Measurements from ENCODE around the gene ZNF41.

The ZNF41 gene

DNA sequence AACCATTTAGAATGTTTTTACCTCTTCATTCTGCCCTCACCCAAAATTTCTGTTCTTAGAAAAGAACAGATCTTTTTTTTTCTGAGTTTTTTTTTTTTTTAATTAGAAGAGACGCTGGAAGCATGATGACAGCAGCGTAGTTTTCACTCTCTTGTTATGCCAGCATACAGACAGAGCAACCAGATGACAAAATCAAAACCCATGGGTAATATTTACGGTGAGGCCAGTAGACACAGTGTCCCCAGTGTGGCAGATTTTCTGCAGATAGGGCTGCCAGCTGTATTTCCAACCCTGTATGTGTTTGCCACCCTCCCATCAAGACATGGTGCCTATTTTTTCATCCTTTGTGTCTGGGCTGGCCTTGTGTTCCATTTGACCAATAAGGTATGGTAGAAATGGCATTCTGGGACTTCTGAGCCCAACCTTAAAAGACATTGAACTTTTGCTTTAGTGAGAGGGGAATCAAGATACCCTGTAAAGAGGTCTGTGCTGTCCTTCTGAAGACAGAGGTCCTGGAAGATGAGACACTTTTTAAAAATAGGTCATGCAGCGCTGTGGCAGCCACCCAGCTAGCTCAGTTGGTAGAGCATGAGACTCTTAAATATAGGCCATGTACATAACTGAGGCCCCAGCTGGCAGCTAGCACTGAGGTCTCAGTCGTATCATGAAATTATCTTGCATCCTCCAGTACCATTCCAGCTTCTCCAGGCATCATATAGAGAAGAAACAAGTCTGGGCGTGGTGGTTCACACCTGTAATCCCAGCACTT is 6.7 kb upstream of the ZNF41 start:
- DNase-seq = no peak

DNA sequence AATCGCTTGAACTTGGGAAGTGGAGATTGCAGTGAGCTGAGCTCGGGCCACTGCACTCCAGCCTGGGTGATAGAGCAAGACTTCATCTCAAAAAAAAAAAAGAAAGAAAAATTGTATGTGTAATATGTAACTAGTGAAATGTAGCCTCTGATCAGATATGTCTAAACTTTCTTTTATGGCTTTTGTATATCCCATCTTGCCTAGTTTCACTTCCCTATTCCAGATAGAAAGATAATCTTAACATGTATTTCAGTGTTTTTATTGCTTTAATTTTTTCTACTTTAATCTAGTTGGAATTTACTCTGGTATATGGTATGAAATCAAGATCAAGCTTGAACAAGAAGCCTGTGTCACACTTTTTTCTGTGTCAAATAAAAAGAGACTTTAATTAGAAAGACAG is 1.9 kb upstream of the ZNF41 start:
- no peak for DNase-seq

DNA sequence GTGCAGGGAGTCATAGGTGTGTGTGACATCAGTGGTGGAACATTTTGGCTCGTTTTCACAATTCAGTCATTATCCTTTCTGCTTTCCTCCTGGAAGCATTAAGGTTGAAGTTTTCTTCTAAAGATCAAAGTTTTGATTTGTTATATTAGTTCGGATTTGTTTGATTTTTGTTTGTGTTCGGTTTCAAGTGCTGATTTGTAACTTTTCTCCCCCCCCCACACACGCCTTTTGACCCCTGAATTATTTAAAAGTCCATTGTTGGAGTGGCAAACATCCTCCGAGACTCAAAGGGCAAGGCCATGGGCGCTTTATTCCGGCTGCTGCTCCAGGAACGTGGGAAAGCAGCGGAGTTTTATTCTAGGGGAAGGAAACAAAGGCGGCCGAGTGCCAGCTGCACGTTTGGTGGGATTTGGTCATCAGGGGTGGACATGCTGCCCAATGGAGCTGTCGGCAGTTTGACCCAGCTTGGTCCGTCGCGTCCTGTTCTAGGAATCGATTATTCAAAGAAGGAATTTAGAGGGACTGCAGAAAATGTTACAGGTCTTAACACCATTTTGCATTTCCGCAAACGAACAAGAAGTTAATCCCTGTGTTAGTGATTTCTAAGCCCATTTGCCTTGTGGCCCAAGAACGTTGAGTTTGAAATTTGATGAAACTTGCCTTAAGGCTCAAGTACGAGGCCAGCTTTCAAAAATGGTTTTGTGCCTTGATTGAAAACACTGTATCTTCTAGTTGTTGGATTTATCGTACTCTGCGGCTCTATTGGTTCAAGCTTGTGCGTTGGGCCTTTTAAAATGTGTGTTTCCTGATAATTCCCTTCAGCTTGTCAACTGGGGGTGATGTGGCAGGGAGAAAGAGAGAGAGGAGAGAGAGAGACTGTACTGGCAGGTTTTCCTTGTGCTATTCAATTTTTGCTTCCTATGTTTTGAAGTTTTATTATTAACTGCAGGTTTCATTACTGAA is 565 bp upstream of the ZNF41 start:
- DNase-seq = no peak

DNA sequence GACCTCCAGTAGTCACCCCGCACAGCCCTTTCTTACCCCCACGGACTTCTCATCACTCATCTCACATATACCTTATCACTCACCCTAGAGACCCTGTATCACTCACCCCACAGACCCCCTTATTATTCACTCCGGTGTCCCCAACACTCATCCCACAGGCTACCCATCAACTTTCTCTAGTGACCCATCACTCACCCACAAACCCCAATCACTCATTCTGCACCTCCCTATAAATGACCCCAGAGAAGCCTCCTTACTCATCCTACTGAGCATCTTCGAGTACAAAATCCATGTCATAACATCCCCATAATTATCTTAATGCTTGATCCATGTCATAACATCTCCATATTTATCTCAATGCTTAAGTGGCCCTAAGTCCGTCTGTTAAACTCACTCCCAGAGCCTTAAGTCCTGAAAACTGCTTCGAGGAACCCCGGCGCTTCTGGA is 934 bp downstream of the ZNF41 start:
- DNase-seq = peak; percentile 0

DNA sequence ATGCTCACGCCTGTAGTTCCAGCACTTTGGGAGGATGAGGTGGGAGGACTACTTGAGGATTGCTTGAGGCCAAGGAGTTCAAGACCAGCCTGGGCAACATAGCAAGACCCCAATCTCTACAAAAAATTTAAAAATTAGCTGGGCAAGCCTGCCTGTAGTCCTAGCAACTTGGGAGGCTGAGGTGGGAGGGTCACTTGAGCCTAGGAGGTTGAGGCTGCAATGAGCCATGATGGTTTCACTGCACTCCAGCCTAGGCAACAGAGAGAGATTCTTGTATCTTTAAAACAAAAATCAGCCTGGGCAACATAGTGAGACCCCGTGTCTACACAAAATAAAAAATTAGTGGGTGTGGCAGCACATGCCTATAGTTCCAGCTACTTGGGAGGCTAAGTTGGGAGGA is 1.9 kb downstream of the ZNF41 start:
- DNase-seq = no peak

DNA sequence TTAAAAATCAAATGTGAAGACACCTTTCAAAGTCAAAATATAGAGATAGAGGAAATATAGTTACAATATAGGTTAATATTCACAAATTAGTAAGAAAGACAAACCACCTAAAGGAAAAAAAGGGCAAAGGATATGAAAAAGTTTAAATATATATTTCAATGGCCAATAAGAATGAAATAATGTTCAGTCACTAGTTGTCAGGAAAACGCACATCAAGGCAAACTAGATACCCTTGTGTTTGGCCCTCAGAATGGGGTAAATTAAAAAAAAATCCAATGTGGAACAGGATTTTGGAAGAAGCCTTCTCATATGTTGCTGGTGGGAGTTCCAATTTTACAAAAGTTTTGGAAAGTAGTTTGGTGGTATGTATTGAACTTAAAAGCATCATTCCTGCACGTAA is 2.4 kb downstream of the ZNF41 start:
- DNase-seq = no peak

DNA sequence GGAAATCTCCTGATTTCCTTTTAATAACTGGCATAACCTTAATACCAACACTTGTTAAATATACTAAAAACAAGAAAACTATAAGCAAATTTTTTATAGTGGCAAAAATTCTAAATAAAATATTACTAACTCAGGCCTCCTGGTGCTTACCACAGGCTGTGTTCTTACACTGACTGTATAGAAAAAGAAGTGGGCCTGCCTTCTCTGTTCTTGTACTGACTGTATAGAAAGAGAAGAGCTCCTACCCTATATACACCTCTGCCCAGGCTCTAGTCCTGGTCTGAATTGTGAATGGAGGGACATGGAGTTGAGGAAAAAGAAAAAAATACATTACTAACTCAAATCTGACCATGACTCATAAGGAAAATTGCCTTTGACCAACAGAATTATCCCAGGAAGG is 7.5 kb downstream of the ZNF41 start:
- no peak for DNase-seq

DNA sequence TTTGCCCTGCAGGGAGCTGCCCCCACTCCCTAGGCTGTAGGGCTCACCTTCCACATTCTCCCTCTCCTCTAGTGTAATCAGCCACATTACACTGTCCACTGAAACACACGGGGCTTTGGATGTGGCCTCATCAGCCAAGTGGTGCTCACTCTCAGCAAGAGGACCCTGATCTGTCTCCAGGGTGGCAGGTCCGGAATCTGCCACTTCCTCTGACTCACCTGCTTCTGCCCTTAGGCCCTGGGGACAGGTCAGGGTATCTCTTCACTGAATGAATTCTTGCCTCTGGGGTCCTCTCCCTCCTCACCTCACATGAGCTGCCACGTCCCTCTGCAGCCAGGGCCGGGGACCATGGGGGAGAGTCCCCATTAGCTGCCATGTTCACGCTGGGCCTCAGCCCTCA is 15.9 kb downstream of the ZNF41 start:
- no peak for DNase-seq

DNA sequence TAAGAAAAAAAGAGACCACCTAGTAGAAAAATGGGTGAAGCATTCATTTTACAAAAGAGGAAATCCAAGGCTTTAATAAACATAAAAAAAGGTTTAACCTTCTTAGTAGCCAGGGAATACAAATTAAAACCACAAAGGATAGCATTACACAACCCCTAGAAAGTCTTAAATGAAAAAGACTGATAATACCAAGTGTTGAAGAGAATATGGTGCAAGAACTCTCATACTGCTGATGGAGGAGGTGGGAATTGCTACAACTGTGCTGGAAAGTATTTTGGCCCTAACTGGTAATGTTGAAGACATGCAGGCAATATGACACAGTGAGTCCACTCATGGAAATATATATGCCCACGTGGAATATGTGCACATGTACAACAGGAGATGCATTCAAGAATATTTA is 22.5 kb downstream of the ZNF41 start:
- DNase-seq = no peak

DNA sequence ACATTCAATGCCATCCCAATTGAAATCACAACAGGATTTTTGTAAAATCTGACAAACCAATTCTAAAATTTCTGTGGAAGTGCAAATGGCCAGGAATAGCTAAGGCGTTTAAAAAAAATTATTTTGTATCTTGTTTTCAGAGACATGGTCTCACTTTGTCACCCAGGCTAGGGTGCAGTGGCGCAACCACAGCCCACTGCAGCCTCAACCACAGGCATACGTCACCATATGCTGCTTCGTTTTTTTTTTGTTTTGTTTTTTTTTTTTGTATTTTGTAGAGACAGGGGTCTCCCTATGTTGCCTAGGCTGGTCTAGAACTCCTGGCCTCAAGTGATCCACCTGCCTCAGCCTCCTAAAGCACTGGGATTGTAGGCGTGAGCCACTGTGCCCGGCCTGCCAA is 24.5 kb downstream of the ZNF41 start:
- DNase-seq = no peak

DNA sequence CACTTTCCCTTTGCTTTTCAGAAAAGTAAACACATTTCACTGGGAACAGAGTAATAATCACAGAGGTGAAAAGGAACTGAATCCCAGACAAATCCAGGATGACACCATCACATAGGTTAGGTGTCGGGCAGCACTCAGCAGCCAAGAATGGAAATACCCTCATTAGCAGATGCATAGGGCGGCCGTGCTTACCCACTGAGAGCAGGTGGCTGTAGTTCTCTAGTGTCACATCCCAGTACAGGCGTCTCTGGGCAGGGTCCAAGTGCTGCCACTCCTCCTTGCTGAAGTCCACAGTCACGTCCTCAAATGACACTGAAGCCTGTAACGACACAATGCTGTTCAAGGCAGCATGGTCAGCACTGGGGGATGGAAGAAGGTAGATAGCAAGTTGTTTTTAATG is 26.9 kb downstream of the ZNF41 start:
- DNase-seq = no peak

DNA sequence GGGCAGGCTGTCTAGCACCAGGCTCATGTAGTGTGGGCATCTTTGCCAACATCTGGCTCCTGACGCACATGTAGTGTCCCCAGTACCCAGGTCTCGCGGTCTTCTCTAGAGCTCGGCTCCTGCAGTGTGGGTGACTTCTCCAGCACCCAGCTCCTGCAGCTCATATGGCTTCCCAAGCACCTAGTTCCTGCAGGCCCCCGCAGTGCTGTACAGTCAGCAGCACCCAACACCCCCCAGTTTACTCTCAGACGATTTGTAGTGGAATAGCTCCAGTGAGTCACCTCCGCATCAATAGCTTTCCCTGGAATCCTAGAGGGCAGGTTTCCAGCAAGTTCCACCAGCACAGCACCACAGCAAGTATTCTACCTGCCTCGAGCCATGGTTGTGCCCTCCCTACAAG is 30.9 kb downstream of the ZNF41 start:
- no peak for DNase-seq

DNA sequence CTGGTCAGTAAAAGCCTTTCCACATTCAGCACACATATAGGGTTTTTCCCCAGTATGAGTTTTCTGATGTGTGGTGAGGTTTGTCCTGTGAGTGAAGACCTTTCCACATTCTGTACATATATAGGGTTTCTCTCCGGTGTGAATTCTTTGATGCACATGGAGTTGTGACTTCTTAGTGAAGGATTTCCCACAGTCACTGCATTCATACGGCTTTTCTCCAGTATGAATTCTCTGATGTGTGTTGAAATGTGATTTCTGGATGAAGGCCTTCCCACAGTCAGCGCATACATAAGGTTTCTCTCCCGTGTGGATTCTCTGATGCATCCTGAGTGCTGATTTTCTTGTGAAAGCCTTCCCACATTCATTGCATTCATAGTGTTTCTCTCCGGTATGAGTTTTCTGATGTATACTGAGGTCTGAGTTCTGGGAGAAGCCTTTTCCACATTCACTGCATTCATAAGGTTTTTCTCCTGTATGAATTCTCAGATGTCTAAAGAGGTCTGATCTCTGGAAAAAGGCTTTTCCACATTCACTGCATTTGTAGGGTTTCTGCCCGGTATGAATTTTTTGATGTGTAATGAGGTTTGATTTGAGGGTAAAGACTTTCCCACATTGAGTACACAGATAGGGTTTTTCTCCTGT is 34.7 kb downstream of the ZNF41 start:
- no peak for DNase-seq

DNA sequence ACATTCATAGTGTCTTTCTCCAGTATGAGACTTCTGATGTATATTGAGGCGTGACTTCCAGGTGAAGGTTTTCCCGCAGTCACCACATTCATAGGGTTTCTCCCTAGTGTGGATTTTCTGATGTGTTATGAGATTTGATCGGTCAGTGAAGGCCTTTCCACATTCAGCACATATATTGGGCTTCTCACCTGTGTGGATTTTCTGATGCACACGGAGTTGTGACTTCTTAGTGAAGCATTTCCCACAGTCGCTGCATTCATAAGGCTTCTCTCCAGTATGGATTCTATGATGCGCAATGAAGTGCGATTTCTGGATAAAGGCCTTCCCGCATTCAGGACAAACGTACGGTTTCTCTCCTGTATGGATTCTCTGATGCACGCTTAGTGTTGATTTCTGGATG is 35.4 kb downstream of the ZNF41 start:
- no peak for DNase-seq

DNA sequence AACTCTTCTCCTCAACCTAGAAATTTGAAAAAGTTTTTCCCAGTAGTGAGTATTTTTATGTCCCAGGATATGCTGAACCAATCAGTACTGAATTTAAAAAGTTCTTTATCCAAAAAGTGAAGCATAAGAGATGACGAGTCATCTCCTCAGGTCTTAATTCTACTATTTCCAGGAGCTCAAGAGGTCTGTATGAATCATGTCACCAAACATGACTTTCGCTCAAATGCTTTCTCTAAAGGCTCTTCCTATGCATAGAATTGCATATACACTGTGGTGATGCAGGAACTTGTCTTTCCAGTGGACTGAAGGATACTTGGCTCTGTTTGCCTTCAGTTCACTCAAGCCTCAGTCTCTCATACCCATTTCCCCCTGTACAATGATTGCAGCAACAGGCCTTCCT is 36.1 kb downstream of the ZNF41 start:
- no peak for DNase-seq

DNA sequence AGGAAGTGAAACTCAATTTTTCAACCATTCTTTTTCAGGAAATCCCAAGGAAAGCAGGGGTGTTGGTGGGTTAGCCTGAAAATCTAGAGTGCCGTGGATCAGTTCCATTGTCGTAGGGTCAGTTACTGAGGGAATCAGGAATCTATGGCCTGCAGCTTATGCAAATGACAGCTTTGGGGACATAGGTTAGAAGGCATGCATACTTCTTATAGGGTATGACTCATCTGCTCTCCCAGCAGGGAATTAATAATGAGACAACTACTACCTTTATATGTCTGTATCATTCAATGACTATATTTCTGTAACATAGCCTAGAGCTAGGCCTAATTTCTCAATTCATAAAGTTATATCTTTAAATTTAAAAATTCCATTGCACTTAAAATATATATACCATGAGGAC is 36.6 kb downstream of the ZNF41 start:
- DNase-seq = no peak

DNA sequence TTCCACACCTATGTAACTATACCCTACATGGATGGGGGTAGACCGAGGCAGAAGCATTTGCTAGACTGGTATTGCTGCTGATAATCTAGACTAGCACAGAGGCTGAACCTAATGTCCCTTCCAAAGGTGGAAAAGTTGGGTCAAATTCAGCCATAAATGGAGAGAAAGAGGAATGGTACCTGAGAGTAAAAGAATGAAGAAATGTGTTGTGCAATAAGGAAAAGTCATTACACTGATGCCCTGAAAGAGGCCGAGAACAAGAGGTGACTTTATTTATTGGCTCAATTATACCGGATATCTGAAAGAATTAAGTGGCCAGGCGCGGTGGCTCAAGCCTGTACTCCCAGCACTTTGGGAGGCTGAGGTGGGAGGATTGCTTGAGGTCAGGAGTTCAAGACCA is 52.1 kb downstream of the ZNF41 start:
- DNase-seq = no peak

DNA sequence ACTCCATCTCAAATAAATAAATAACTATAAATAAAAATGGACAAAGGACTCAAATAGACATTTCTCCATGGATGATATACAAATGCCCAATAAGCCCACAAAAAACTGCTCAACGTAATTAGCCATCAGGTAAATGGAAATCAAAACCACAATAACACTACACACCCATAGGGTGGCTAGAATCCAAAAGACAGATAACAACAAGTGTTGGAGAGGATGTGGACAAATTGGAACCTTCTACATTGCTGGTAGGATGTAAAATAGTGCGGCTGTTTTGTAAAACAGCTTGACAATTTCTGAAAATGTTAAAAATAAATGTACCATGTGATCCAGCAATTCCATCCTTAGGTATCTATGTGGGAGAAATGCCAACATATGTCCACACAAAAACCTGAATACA is 60.6 kb downstream of the ZNF41 start:
- no peak for DNase-seq

DNA sequence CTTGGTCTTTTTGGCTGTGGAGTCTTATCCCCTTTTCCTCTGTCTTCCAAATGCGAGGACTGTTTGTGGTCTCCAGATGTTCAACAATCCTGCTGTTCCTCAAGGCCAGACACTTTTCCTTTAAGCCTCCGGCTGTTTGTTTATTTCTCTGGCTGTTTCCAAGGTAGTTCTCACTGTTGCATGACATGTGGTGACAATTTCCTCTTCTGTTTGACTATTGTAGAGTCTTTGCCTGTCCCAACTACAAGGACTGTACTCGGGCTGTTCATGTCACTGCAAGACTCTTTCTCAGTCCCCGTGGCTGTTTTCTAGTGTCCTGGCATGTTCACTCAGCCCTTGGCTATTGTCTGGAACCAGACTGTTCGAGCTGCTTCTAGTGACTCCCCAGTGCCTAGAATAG is 62.1 kb downstream of the ZNF41 start:
- no peak for DNase-seq

DNA sequence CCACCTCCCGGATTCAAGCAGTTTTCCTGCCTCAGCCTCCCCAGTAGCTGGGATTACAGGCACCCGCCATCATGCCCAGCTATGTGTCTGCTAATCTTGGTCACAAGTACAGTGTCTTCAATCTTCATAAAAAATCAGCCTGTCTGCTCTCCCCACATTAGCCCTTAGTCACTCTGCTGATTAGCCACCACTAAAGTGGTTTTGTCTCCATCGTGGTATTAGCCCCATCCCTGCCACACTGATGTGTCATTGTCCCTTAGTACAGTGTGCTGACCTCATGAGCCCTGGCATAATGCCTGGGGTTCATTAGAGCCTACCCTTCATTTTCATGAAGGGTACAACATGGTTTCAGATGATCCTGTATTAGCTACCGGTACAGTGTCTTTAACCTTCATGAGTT is 62.8 kb downstream of the ZNF41 start:
- no peak for DNase-seq

DNA sequence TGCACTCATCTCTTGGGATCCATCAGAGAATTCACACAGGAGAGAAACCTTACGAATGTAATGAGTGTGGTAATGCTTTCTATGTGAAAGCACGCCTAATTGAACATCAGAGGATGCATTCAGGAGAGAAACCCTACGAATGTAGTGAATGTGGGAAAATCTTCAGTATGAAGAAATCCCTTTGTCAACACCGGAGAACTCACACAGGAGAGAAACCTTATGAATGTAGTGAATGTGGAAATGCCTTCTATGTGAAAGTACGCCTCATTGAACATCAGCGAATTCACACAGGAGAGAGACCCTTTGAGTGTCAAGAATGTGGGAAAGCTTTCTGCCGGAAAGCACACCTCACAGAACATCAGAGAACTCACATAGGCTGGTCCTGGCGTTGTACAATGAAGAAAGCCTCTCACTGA is 69.8 kb downstream of the ZNF41 start:
- DNase-seq = no peak
